GM11168 (cell line): Measurements from ENCODE around the gene GZMA.
"Not testable (repeated sequence)": the region's sequence is repeated elsewhere in the genome, so short reads cannot be mapped to it uniquely, and the experiment has no call there.

Source experiments
- in situ Hi-C: fragments of 300-500 bp; cut with MboI; formaldehyde crosslinking; loops from one replicate; pipeline ENCODE4 v1.12.0; 2022; ENCODE audit warnings: low sequenced_read_pairs; ENCODE audit not compliant: unreplicated experiment

The GZMA gene

DNA sequence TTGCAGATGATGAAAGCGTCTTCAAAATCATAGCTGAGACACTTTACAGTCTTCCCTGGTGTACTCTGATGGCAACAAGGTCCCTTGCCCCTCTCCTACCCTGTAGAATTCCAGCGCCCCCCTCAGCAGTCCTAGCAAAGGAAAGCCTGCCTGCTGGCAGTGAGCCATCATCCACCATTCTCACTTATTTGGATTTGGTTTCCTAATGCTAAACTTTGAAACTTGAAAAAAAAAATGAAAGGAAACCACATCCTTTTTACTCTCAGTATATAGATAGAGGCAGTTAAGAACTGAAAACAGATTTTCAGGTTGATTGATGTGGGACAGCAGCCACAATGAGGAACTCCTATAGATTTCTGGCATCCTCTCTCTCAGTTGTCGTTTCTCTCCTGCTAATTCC is at the start of gene GZMA:
GZMA (plus strand) TSS at position 299 of the 400 bp plus-strand sequence; CDS start at position 336, 37 bp downstream.
- in situ Hi-C loops, result no loop called here

DNA sequence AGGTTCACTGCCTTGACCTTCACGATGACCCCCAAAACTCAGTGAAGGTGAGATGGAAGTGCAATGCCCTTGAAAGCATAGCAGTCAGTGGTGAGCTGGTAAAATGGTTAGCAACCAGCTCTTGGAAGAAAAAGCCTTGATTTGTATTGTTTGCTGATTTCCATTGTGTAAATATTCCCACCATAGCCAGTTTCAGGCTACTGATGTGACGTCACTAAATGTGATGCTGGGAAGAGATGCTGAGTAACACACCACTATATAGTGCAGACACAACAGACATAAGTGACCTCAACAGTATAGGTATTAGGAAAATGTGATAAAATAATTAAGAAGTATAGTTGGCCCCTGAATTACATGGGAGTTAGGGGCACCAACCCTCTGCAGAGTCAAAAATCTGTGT is 47.3 kb upstream of the GZMA start:
- in situ Hi-C loops, result no loop called here

DNA sequence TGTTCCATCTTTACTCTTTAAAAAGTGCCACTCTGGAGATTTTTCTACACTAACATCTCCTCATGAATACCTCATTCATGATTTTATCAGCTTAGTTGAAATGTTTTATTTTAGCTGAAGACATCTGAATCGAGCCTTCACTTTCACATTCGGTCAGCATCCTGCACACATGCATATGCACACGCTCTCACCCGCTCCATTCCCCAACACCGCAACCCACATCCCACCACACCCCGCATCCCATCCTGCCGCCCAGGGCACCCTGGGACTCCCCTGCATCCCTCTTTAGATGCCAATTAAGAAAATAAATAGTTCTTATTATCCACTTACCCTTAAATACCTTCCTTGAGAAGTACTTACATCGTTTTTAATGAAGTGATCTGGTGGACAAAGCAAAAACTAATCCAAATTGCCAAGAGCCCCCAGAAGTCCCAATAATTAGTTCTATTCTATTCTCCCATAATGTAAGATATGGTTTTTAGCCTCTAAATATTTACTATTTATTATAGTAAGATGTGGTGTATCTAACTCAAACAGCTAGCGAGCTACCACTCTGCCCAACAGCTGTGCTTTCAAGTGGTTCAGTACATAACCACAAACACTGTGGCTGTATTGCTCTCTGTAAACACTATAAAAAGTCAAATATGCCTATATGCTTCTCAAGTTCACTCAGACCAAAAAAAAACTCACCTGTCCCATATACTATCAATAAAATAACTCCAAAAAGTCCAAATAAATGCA is 40.2 kb upstream of the GZMA start:
- in situ Hi-C loops, result no loop called here

DNA sequence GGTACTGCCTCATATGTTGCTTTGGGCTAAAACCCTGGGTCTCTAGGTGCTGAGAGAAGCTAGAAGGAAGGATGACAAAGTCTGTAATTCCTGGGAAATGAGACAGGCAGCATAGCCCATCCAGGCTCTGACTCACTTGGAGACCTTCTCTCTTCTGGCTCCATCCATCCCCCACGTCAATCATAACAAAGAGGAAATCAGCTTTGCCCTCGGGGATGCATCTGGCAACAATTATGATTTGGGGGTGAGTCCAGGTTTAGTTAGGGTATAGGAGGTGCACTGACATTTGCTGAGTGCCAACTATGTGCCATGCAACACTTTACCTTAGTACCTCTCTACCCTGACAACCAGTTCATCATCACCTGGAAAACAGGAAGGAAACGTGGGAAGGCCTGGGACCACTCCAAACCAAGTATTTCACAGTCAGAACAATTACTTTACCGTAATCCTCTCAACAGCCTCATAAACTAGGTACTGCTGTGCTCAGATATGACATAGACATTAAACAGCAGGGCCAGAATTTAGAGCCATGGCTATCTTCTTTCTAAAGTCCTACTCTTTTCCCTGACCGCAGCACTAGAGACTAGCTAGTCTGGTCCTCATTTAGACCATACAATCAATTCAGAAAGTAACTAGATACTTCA is 39.1 kb upstream of the GZMA start:
- in situ Hi-C loops, result no loop called here

DNA sequence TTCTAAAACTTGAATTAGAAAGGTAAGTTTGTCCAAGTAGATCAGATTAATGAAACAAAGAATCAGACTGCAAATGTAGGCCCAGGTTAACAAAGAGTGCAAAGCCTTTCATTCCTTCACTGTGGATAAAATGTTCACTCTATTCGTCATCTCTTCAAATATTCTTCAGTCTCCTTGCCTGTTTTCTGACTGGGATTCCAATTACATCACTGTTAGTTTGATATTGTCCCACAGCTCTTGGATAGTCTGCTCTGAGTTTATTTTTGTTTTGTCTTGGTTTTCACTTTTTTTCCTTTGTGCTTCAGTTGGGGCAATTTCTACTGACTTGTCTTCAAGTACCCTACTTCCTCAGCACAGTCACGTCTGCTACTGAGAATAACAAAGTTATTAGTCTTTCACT is 38.5 kb upstream of the GZMA start:
- in situ Hi-C loops, result no loop called here

DNA sequence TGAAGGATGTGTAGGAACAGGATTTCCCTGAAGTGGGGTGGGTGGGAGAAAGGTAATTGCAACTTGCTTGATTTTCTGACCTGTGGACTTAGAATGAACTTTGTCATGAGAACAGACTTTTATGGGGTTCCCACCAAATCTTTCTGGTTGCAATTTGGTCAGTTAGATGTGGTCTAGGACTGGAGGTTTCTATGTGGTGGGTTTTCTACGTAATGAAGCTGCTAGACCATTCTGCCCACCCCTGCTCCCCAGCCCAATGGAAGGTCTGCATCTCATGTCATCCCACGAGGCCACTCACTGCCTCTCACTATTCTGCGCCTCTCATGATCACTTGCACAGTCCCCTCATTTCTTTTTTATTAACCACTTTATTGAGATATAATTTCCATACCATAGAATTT is 37.9 kb upstream of the GZMA start:
- in situ Hi-C loops, result no loop called here

DNA sequence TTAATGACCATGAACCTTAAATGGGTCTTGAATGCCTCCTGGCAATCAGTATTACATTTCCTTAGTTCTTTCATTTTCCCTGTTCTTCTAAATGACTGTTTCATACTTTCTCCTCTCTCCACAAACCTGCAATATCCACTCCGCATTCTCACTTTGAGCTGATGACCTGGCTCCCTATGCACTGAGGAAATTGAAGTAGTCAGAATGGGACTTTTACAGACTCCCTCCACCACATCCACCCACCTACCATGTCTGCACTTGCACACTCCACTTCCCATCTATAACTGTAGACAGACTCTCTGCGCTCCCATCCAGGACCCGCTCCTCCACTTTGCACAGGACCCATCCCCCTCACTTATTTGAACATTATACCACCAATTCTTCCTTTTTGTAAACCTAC is 36.2 kb upstream of the GZMA start:
- in situ Hi-C loops, result no loop called here

DNA sequence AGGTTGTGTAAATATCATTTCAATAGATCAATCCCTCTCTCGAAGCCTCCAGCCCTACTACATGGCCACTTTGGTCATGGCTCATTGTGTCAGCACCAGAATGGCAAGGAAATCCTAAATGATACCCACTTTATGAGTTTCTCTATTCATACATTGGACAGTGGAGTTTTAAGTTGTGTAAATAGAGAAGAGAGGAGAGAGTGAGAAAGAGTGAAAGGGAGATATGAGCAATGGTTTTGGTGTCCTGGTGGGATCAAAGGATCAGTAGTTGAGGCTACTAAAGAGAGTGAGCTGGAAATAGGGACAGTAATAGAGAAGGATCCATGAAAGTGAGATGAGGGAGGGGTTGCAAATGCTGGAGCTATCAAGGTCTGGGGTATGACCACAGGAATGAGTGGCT is 31.5 kb upstream of the GZMA start:
- in situ Hi-C loops, result no loop called here

DNA sequence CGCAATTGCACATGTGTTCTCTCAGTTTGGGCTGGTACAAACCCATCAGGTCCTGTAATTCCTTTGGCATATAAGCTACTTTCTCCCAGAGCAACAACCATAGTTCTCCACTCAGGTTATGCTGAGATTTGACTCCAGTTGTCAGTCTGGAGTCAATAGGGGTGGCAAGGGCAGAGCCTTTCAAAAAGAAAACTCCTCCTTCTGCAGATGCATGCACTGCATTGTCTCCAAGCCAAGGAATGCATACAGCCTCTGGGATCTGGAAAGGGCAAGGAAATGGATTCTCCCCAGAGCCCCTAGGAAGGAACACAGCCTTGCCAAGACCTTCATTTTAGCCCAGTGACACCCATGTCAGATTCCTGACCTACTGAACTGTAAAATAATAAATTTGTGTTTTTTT is 31.0 kb upstream of the GZMA start:
- in situ Hi-C loops, result no loop called here

DNA sequence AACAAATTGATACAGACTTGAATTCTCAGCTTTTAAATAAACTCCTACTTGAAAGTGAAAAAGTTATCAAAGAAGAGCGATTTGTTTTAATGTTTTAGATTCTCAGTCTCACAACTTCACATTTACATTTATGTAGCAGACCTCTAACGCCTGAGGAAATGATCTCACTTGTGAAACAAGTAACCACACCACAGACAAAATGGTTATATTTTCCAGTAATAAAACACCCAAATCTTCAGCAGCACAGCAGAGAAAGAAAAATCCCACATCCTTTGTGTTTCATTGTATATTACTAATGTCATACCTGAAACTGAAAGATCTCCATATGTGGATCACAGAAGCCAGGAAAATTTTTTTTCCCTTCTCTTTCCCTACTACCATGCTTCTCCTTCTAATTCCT is 29.8 kb upstream of the GZMA start:
- in situ Hi-C loops, result no loop called here

DNA sequence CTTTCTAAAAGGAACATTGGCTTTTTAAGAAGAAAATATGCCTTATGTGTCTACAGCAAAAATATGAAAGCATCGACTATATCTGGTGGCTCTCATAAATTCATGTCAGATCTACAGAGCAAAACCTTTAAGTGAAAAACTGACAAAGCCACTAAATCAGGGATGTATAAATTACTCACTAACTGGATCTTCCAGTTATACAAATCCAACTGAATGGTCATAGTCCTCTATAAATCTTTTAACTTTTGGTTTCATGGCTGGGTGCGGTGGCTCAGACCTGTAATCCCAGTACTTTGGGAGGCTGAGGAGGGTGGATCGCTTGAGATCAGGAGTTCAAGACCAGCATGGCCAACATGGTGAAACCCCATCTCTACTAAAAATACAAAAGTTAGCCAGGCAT is 29.2 kb upstream of the GZMA start:
- in situ Hi-C loops, result no loop called here

DNA sequence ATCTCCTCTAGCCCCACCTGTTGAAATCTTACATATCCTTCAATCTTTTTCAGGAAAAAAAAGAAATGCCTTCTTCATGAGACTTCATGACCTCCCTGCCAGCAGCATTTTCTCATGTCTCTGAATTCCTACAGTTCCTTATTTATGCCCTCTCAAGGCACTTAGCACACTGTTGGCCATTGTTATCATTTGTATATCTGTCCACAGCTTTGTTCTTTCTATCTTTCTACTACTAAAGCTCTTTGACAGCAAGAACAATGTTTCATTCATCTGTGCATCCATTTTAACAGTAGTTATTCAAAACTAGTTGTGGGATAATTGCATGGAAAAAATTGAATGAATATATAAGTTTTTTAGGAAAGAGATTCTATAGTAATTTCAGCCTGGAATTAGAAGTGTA is 20.9 kb upstream of the GZMA start:
- in situ Hi-C loops, result no loop called here

DNA sequence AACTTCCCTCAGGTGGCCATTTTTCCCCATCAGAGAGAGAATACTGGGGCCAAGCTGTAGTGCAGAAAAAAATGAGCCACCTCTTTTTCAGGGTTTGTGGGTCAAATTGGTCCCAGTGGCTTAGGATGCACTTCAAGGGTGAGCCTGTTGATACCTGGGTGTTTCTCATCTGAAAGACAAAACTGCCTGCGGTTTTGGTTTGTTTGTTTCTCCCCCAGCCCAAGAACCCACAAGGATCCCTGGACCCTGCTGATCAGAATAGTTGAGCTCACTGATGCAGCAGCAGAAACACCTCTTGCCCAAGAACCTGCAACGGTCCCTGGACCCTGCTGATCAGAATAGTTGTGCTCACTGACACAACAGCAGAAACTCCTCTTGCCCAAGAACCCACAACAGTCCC is 13.1 kb upstream of the GZMA start:
- in situ Hi-C loops, result not testable (repeated sequence)

DNA sequence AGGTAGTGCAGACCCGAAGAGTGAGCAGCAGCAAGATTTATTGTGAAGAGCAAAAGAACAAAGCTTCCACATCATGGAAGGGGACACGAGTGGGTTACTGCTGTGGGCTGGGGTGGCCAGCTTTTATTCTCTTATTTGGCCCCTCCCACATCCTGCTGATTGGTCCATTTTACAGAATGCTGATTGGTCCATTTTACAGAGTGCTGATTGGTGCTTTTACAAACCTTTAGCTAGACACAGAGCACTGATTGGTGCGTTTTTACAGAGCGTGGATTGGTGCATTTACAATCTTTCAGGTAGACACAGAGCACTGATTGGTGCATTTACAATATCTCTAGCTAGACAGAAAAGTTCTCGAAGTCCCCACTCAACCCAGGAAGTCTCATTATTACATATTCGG is 11.4 kb upstream of the GZMA start:
- in situ Hi-C loops, result not testable (repeated sequence)

DNA sequence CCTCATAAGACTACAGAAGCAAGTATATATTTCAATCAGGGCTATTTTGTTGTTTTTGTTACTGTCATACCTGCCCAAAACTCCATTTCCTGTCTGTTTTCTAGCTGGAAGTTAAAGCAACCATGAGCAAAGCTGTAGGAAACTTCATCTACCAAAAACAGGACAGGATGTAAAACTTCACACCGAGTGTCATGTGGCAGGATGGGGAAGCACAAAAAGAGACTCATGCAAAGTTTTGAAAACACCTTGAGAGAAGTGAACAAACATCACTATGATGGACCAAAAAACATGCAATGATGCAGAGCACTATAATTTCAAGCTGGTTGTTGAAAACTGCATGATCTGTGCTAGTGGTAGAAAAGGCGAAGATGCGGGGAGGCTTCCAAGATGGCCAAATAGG is 6.3 kb upstream of the GZMA start:
- in situ Hi-C loops, result no loop called here

DNA sequence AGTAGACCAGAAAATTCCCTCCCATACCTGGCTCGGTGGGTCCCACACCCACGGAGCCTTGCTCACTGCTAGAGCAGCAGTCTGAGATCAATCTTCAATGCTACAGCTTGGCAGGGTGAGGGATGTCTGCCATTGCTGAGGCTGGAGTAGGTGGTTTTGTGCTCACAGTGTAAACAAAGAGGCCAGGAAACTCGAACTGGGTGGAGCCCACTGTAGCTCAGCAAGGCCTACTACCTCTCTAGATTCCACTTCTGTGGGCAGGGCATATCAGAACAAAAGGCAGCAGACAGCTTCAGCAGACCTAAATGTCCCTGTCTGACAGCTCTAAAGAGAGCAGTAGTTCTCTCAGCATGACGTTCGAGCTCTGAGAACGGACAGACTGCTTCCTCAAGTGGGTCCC is 5.6 kb upstream of the GZMA start:
- in situ Hi-C loops, result no loop called here

DNA sequence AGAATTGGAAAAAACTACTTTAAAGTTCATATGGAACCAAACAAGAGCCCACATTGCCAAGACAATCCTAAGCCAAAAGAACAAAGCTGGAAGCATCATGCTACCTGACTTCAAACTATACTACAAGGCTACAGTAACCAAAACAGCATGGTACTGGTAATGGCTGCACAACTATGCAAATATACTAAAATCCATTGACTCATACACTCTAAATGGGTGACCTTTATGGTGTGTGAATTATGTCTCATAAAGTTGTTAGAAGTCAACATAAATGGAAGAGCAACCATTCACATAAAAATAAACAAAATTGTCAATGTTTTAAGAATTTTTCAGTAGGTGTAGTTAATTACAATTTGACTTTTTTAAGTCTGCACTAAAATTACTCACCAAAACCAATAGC is 1.3 kb upstream of the GZMA start:
- in situ Hi-C loops, result not testable (repeated sequence)

DNA sequence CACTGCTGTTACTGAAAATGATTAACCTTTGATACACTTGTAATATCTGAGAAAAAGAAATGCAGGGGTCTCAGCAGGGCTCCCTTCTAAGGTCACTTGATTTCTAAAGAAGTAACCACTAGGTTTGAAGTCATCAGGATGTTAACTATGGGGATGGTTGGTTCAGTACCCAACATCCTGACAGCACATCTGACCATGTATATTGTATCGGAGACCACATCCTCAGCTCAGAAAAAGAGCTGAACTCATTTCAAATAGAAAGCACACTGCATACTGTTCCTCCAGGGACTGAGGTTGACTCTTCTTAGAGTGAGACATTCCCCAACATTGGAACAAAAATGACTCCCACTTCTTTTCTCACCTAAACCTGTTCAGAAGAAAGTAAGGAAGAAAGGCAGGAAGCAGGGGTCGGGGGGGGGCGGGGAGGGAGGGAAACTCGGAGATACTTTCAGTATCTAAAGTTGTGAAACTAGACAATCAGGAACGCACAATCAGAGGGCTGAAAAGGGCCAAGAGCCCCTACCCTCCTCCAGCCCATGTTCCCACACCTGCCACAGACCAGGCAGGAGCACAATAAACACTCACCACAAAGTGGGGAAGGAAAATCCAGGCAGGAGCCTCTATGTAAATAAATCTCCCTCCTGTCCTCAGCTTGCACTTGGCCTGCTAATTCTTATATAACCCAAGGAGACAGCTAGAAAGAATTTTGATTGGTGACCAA is 730 bp upstream of the GZMA start:
- in situ Hi-C loops, result no loop called here

DNA sequence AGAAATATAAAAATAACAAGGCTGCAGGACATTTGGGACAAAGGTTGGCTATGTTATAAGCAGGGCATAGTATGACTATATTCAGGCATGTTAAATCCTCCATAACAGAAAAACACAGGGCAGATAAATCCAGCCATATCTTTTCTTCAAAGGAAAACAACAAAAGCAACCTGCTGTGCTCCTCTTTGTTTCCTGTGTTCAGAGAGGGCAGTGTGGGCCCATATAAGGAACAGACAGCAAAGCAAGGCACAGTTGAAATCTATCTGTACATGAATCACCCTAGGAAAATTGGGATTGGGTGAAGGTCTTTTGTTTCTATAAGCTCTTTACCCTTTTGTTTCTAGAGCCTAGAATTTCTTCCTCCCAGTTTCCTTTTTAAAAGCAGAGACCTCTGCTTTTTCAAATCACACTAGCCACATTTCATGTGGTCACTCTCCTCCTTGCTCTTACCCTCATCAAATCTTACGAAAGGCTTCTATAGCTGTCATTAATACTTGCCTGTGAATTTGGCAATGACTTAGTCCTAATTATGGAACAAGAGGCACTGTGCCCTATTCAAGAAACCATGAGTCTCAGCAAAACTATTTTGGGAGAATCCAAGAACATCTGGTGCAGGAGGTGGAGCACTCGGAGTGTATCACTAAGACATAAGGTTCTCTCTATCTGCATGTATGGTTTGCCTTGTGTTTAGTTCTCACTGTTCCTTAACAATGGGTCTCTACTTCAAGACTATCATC is 1.8 kb downstream of the GZMA start:
- in situ Hi-C loops, result no loop called here

DNA sequence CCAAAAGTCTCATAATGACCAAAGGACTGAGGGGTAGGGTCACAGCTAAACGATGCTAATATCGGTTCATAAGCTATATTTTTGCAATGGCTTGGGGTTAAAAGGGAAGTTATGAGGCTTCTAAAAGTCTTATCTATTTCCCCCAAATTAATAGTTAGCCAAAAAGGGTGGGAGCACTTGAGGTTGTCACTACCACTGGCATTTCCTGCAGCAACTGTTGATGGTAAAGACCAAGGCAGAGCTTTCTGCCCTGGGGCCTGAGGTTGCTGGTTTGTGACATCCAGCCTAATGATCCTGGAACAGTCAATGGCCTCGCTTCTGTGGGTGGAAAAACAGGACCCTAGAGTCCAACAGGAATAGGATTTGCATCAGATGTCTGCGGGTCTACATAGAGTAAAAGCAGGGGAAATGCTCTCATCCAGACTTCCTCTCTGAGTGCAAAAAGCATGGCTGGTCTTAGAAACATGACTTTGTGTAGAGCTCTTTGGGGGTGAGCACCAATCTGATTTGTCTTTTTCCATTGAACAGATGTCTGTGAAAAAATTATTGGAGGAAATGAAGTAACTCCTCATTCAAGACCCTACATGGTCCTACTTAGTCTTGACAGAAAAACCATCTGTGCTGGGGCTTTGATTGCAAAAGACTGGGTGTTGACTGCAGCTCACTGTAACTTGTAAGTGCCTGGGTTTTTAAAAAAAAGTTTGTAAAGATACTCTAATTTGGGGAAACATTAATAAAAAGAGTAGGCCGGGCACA is 2.7 kb downstream of the GZMA start:
- in situ Hi-C loops, result no loop called here
